Caco-2 (cell line): ENCODE results near the gene HP1BP3. TPM values are rescaled to one million over a fixed set of nuclear protein-coding genes. Genes with fewer than 3 reads are reported as not detected.
"Not testable (repeated sequence)": the region's sequence is repeated elsewhere in the genome, so short reads cannot be mapped to it uniquely, and the experiment has no call there.

Experiments used
- BruUV-seq: library from RNA; stranded (reverse); fragments of 400-500 nt; replicated peaks from 2 replicates; lab custom pipeline; 2021; lab: Mats Ljungman, UMichigan
- CTCF ChIA-PET: fragments of 300-600 bp; sonication (Branson Sonifier 250); formaldehyde crosslinking; loops from one replicate; lab custom pipeline; 2022; ENCODE audit warnings: antibody characterized with exemption; lab: Charles Lee
- POLR2A ChIA-PET: fragments of 300-600 bp; sonication (Branson Sonifier 250); formaldehyde crosslinking; loops from one replicate; lab custom pipeline; 2022; ENCODE audit warnings: antibody characterized with exemption; lab: Charles Lee
- DNase-seq, 2 experiments: peaks; one replicate each; pipeline versions ENCODE4 v3.0.0 to v3.0.0-alpha.2; 2020 to 2022
- H3K27me3 ChIP-seq: replicated peaks from 2 replicates; pipeline ENCODE4 v1.6.0; 2011; ENCODE audit warnings: low read length; ENCODE audit not compliant: control insufficient read depth, insufficient read depth
- H3K36me3 ChIP-seq: 2 replicates; pipeline ENCODE4 v1.5.1; 2011; ENCODE audit warnings: low read length; ENCODE audit not compliant: control insufficient read depth, insufficient read depth
- H3K4me1 ChIP-seq: fragments of 250-450 bp; sonication (Bioruptor Pico); 2 replicates; pipeline ENCODE4 v1.5.1; 2020; ENCODE audit warnings: mild to moderate bottlenecking
- H3K4me3 ChIP-seq: 2 replicates; pipeline ENCODE4 v1.5.1; 2011; ENCODE audit warnings: low read depth, mild to moderate bottlenecking, control low read depth, low read length
- H3K9me3 ChIP-seq: fragments of 250-450 bp; sonication (Bioruptor Pico); 2 replicates; pipeline ENCODE4 v1.5.1; 2020; ENCODE audit warnings: mild to moderate bottlenecking, moderate library complexity
- H3K27ac Mint-ChIP-seq: one replicate; pipeline ENCODE4 v1.8.0; 2022; ENCODE audit warnings: mixed read lengths; ENCODE audit not compliant: unreplicated experiment
- H3K27me3 Mint-ChIP-seq: one replicate; pipeline ENCODE4 v1.8.0; 2022; ENCODE audit warnings: mixed read lengths; ENCODE audit not compliant: insufficient read depth, unreplicated experiment
- H3K36me3 Mint-ChIP-seq: one replicate; pipeline ENCODE4 v1.8.0; 2022; ENCODE audit warnings: mild to moderate bottlenecking, mixed read lengths; ENCODE audit not compliant: insufficient read depth, unreplicated experiment
- H3K4me1 Mint-ChIP-seq: one replicate; pipeline ENCODE4 v1.8.0; 2022; ENCODE audit warnings: low read depth, mixed read lengths; ENCODE audit not compliant: unreplicated experiment
- H3K4me3 Mint-ChIP-seq: one replicate; pipeline ENCODE4 v1.8.0; 2022; ENCODE audit warnings: mild to moderate bottlenecking, moderate library complexity, mixed read lengths; ENCODE audit not compliant: unreplicated experiment
- H3K9me3 Mint-ChIP-seq: one replicate; pipeline ENCODE4 v1.8.0; 2022; ENCODE audit warnings: mixed read lengths; ENCODE audit not compliant: unreplicated experiment
- intact Hi-C: fragments of 100-400 bp; cut with micrococcal nuclease; formaldehyde crosslinking; loops from one replicate; pipeline ENCODE4 v1.10.0; 2022; ENCODE audit not compliant: unreplicated experiment
- total RNA-seq: library from RNA; stranded (reverse); gene quantifications from 2 replicates; pipeline ENCODE4 v1.2.3, GENCODE V29; 2022
- TF ChIP-seq, protein P1 (sequence below), 2 experiments: fragments of 200-600 bp in 1 of 2; IDR thresholded peaks; 1 replicate in 1 of 2; 2 replicates in 1 of 2; pipeline versions ENCODE4 v1.5.1 to v1.8.0; 2011 to 2022; ENCODE audit warnings: antibody characterized with exemption in 1 of 2, control low read depth in 1 of 2, inconsistent platforms in 1 of 2, low read depth in 1 of 2, low read length in 1 of 2, mild to moderate bottlenecking in 1 of 2, moderate library complexity in 1 of 2; ENCODE audit not compliant: insufficient read depth in 1 of 2, severe bottlenecking in 1 of 2, unreplicated experiment in 1 of 2

The HP1BP3 gene
- total RNA-seq, 1 experiment from 2014 or later: 240 TPM

DNA sequence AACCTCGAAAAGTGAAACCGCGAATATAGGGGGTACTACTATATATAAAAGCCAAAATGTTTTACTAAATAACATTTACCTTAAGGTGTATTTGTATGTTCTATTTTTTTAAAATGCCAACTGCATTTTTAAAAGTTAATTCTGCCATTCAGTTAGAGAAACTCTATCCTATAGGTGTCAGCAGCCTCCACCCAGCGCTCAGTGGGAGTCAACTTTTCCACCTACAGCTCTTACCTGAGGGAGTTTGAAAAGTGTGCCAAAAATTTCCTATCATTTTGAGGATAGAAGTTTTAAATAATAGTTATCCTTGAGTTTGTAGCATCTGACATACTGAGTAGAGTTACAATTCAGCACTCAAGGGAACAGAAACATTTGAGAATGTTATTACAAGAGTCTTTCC, 6.1 kb upstream of the HP1BP3 start:
- POLR2A ChIA-PET: no interaction called here
- Histone ChIP-seq H3K4me3 (no peak overlapping the region), H3K36me3 (no peaks in the 10 kb centered on the region), H3K4me1 (peaks cover 4% of the 10 kb centered on the region; the same call in 1 of the 2 replicates), H3K27me3 (no peaks in the 10 kb centered on the region), H3K9me3 (no peaks in the 10 kb centered on the region)
- Mint-ChIP-seq H3K27ac (no peak overlapping the region), H3K4me3 (no peak overlapping the region), H3K4me1 (no peaks in the 10 kb centered on the region), H3K27me3 (no peaks in the 10 kb centered on the region), H3K9me3 (no peaks in the 10 kb centered on the region), H3K36me3 (no peaks in the 10 kb centered on the region)
- TF ChIP-seq, protein P1, sequence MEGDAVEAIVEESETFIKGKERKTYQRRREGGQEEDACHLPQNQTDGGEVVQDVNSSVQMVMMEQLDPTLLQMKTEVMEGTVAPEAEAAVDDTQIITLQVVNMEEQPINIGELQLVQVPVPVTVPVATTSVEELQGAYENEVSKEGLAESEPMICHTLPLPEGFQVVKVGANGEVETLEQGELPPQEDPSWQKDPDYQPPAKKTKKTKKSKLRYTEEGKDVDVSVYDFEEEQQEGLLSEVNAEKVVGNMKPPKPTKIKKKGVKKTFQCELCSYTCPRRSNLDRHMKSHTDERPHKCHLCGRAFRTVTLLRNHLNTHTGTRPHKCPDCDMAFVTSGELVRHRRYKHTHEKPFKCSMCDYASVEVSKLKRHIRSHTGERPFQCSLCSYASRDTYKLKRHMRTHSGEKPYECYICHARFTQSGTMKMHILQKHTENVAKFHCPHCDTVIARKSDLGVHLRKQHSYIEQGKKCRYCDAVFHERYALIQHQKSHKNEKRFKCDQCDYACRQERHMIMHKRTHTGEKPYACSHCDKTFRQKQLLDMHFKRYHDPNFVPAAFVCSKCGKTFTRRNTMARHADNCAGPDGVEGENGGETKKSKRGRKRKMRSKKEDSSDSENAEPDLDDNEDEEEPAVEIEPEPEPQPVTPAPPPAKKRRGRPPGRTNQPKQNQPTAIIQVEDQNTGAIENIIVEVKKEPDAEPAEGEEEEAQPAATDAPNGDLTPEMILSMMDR (IDR thresholded peaks at IDR 0.05; ENCODE audit: insufficient read depth in 1 of 2, low read depth in 1 of 2, low read length in 1 of 2, severe bottlenecking in 1 of 2, unreplicated experiment in 1 of 2): no peak
- no peak for DNase-seq
- BruUV-seq: no TSS peak
- CTCF ChIA-PET: no interaction called here
- intact Hi-C loops: no loop called here

DNA sequence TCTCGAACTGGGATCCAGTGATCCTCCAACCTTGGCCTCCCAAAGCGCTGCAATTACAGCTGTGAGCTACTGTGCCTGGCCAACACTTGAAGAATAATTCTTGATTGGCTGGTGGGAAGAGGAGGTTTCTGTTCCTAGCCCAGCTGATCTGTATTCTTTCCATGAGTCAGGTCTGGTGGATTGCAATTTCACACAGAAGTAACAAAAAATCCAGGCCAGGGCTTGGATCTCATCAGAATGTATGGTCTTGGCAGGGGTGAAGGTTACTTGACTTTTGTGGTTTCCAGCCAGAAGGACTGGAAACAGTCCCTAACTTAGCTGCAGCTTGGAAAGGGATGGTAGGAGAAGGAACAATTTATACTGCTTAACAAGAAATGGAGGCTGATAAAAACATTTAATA, 5.1 kb upstream of the HP1BP3 start:
- H3K36me3 ChIP-seq: no peaks in the 10 kb centered on the region
- no peak overlapping the region for H3K27ac Mint-ChIP-seq
- BruUV-seq: no TSS peak
- H3K4me1 ChIP-seq: peaks cover 5% of the 10 kb centered on the region; the same call in 1 of the 2 replicates
- no peak for DNase-seq
- POLR2A ChIA-PET: no interaction called here
- TF ChIP-seq, protein P1 (IDR thresholded peaks at IDR 0.05; ENCODE audit: insufficient read depth in 1 of 2, low read depth in 1 of 2, low read length in 1 of 2, severe bottlenecking in 1 of 2, unreplicated experiment in 1 of 2): no peak
- CTCF ChIA-PET: no interaction called here
- no peaks in the 10 kb centered on the region for H3K9me3 Mint-ChIP-seq
- H3K4me3 ChIP-seq: no peak overlapping the region
- peaks cover 5% of the 10 kb centered on the region for H3K36me3 Mint-ChIP-seq
- no peaks in the 10 kb centered on the region for H3K9me3 ChIP-seq
- H3K27me3 Mint-ChIP-seq: no peaks in the 10 kb centered on the region
- H3K27me3 ChIP-seq: no peaks in the 10 kb centered on the region
- H3K4me1 Mint-ChIP-seq: no peaks in the 10 kb centered on the region
- intact Hi-C loops: no loop called here
- no peak overlapping the region for H3K4me3 Mint-ChIP-seq

DNA sequence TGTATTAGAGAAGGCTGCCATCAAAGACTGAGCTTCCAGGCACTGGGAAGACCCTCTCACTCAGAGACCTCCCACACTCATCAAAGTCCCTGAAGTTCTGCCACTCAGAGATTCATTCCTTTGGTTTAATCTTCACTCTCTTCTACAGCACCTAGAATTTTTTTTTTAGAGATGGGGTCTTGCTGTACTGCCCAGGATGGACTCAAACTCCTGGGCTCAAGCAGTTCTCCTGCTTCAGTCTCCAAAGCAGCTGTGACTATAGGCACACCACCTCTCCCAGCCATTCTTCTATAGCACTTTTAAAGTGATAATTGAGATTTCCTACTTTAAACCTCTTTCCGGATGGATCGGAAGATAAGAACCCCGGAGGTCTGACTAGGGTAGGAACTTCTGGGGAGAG, 3.7 kb upstream of the HP1BP3 start:
- Histone ChIP-seq H3K9me3 (no peaks in the 10 kb centered on the region), H3K4me3 (no peak overlapping the region), H3K36me3 (no peaks in the 10 kb centered on the region), H3K27me3 (no peaks in the 10 kb centered on the region), H3K4me1 (peaks cover 5% of the 10 kb centered on the region; the same call in 1 of the 2 replicates)
- Mint-ChIP-seq H3K36me3 (peaks cover 17% of the 10 kb centered on the region), H3K9me3 (no peaks in the 10 kb centered on the region), H3K4me1 (no peaks in the 10 kb centered on the region), H3K27ac (no peak overlapping the region), H3K27me3 (no peaks in the 10 kb centered on the region), H3K4me3 (no peak overlapping the region)
- ChIA-PET CTCF (interaction anchor here (0.5 kb wide), 1 partner anchor 600 kb away, joined by 4 read pairs; no protein-coding TSS in a partner anchor), POLR2A (no interaction called here)
- intact Hi-C loops: no loop called here
- BruUV-seq: no TSS peak
- DNase-seq: no peak
- TF ChIP-seq, protein P1 (IDR thresholded peaks at IDR 0.05; ENCODE audit: insufficient read depth in 1 of 2, low read depth in 1 of 2, low read length in 1 of 2, severe bottlenecking in 1 of 2, unreplicated experiment in 1 of 2): no peak

DNA sequence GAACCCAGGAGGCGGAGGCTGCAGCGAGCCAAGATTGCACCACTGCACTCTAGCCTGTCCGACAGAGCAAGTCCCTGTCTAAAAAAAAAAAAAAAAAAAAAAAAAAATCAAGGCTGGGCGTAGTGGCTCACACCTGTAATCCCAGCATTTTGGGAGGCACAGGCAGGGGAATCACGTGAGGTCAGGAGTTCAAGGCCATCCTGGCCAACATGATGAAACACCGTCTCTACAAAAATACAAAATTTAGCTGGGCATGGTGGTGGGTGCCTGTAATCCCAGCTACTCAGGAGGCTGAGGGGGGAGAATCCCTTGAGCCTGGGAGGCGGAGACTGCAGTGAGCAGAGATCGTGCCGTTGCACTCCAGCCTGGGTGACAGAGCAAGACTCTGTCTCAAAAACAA, 2.5 kb upstream of the HP1BP3 start:
- POLR2A ChIA-PET, DNase-seq, H3K4me3 ChIP-seq, H3K27me3 Mint-ChIP-seq, BruUV-seq, CTCF ChIA-PET, H3K27ac Mint-ChIP-seq, H3K4me3 Mint-ChIP-seq, H3K36me3 ChIP-seq, H3K27me3 ChIP-seq, H3K4me1 ChIP-seq, H3K9me3 Mint-ChIP-seq, H3K4me1 Mint-ChIP-seq, H3K9me3 ChIP-seq: not testable (repeated sequence)
- intact Hi-C loops: loop anchor here (10.0 kb wide), 3 partner anchors 55 to 385 kb away; partner anchors contain the start of gene EIF4G3
- peaks cover 26% of the 10 kb centered on the region for H3K36me3 Mint-ChIP-seq
